ENCODE results near the gene ARHGAP25. TPM values are rescaled to one million over a fixed set of nuclear protein-coding genes. Genes with fewer than 3 reads are reported as not detected.
A peak's percentile ranks its signal among the peaks of the same experiment; 100 is the strongest.

ARHGAP25 gene
- total and polyA plus RNA-seq, 4 donors: 17.1 to 43.0 (median 22.6) TPM

GRCh38 chr2:68755071-68755470 is 20.5 kb downstream of the ARHGAP25 start:
- ATAC-seq (ENCODE audit: insufficient read depth, low FRiP score): no peak
- H3K27me3 ChIP-seq (ENCODE audit: control insufficient read depth in 3 of 3, insufficient read depth in 3 of 3, low read length in 2 of 3): no peaks in the 10 kb centered on the region
- no peak for TF ChIP-seq CTCF (IDR thresholded peaks at IDR 0.05; ENCODE audit: control extremely low read depth, extremely low read depth)
- no peaks in the 10 kb centered on the region for H3K9me3 ChIP-seq (ENCODE audit: control insufficient read depth in 4 of 4, insufficient read depth in 3 of 4, low read length in 3 of 4)
- H3K4me3 ChIP-seq: no peak overlapping the region
- peak in 2 of 3 donors; percentile 48 to 68 for DNase-seq
- H3K36me3 ChIP-seq (ENCODE audit: control insufficient read depth in 4 of 4, insufficient read depth in 4 of 4, low read length in 4 of 4): no peaks in the 10 kb centered on the region
- no peak overlapping the region for H3K27ac ChIP-seq (ENCODE audit: low read depth in 1 of 2, low read length in 1 of 2)
- no peak overlapping the region for H3K9ac ChIP-seq (ENCODE audit: insufficient read depth in 1 of 2, low read length in 2 of 2)
- peaks cover 0 to 21% (median 0%) of the 10 kb centered on the region in 5 donors for H3K4me1 ChIP-seq (ENCODE audit: control insufficient read depth in 5 of 5, insufficient read depth in 5 of 5, low read length in 5 of 5)

- Histone ChIP-seq H3K9ac (ENCODE audit: insufficient read depth in 1 of 2, low read length in 2 of 2) (no peak overlapping the region), H3K36me3 (ENCODE audit: control insufficient read depth in 4 of 4, insufficient read depth in 4 of 4, low read length in 4 of 4) (no peaks in the 10 kb centered on the region), H3K9me3 (ENCODE audit: control insufficient read depth in 4 of 4, insufficient read depth in 3 of 4, low read length in 3 of 4) (no peaks in the 10 kb centered on the region), H3K27ac (ENCODE audit: low read depth in 1 of 2, low read length in 1 of 2) (no peak overlapping the region), H3K4me1 (ENCODE audit: control insufficient read depth in 5 of 5, insufficient read depth in 5 of 5, low read length in 5 of 5) (peaks cover 0 to 21% (median 0%) of the 10 kb centered on the region in 5 donors), H3K4me3 (no peak overlapping the region), H3K27me3 (ENCODE audit: control insufficient read depth in 3 of 3, insufficient read depth in 3 of 3, low read length in 2 of 3) (no peaks in the 10 kb centered on the region)
- DNase-seq (no peak), ATAC-seq (ENCODE audit: insufficient read depth, low FRiP score) (no peak)
- WGBS, 2 donors: 68 to 87% methylated on average over 2 of the region's 2 CpGs
- TF ChIP-seq CTCF (IDR thresholded peaks at IDR 0.05; ENCODE audit: control extremely low read depth, extremely low read depth): no peak
These were observed 21.6 kb downstream of the ARHGAP25 start for GRCh38 chr2:68756178-68756577.

- no peak for TF ChIP-seq CTCF (IDR thresholded peaks at IDR 0.05; ENCODE audit: control extremely low read depth, extremely low read depth)
- H3K4me1 ChIP-seq (ENCODE audit: control insufficient read depth in 5 of 5, insufficient read depth in 5 of 5, low read length in 5 of 5): peaks cover 0 to 18% (median 0%) of the 10 kb centered on the region in 5 donors
- WGBS, 2 donors: 92 to 96% methylated on average over 2 of the region's 2 CpGs
- H3K9ac ChIP-seq (ENCODE audit: insufficient read depth in 1 of 2, low read length in 2 of 2): no peak overlapping the region
- H3K9me3 ChIP-seq (ENCODE audit: control insufficient read depth in 4 of 4, insufficient read depth in 3 of 4, low read length in 3 of 4): no peaks in the 10 kb centered on the region
- no peak overlapping the region for H3K4me3 ChIP-seq
- ATAC-seq (ENCODE audit: insufficient read depth, low FRiP score) (no peak), DNase-seq (no peak)
- no peaks in the 10 kb centered on the region for H3K36me3 ChIP-seq (ENCODE audit: control insufficient read depth in 4 of 4, insufficient read depth in 4 of 4, low read length in 4 of 4)
- H3K27me3 ChIP-seq (ENCODE audit: control insufficient read depth in 3 of 3, insufficient read depth in 3 of 3, low read length in 2 of 3): no peaks in the 10 kb centered on the region
- no peak overlapping the region for H3K27ac ChIP-seq (ENCODE audit: low read depth in 1 of 2, low read length in 1 of 2)
These were observed 22.5 kb downstream of the ARHGAP25 start for GRCh38 chr2:68757081-68757480.

GRCh38 chr2:68762100-68762499 is 27.5 kb downstream of the ARHGAP25 start:
- DNase-seq (no peak), ATAC-seq (ENCODE audit: insufficient read depth, low FRiP score) (no peak)
- Histone ChIP-seq H3K4me3 (no peak overlapping the region), H3K36me3 (ENCODE audit: control insufficient read depth in 4 of 4, insufficient read depth in 4 of 4, low read length in 4 of 4) (no peaks in the 10 kb centered on the region), H3K27ac (ENCODE audit: low read depth in 1 of 2, low read length in 1 of 2) (no peak overlapping the region), H3K4me1 (ENCODE audit: control insufficient read depth in 5 of 5, insufficient read depth in 5 of 5, low read length in 5 of 5) (peaks cover 0 to 36% (median 14%) of the 10 kb centered on the region in 5 donors), H3K9me3 (ENCODE audit: control insufficient read depth in 4 of 4, insufficient read depth in 3 of 4, low read length in 3 of 4) (no peaks in the 10 kb centered on the region), H3K9ac (ENCODE audit: insufficient read depth in 1 of 2, low read length in 2 of 2) (no peak overlapping the region), H3K27me3 (ENCODE audit: control insufficient read depth in 3 of 3, insufficient read depth in 3 of 3, low read length in 2 of 3) (no peaks in the 10 kb centered on the region)
- 74 to 82% methylated on average over 2 of the region's 2 CpGs for WGBS, 2 donors
- TF ChIP-seq CTCF (IDR thresholded peaks at IDR 0.05; ENCODE audit: control extremely low read depth, extremely low read depth): no peak

Data from lung (tissue), 12 donors.